Measurements from ENCODE around the gene PLCB1. TPM values are rescaled to one million over a fixed set of nuclear protein-coding genes. Genes with fewer than 3 reads are reported as not detected.

PLCB1 gene
- total and polyA plus RNA-seq, 2 of the 4 experiments (the other 2 are of a cell fraction) = 5.6 to 16.1 TPM

DNA sequence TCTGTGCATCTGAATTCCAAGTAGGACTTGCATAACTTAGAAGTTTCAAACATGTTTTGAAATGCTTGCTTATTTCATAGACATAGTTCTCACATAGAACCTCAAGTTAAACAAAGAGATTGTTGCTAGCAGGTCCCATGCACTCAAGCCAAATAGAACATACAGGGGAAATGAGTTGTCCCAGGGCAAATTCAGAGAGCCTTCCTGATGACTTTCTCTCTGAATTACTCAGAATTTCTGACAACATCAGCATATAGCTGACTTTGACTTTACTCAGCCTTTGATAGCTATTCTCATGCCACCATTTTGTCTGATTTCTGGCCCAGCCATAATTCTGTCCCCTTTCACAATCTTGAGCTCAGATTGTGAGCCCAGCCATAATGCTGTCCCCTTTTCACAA lies 603.6 kb downstream of the PLCB1 start:
- dilution Hi-C loops (cut with HindIII; ENCODE audit: low sequenced_read_pairs, unreplicated experiment) (no loop called here), intact Hi-C loops (cut with micrococcal nuclease) (no loop called here), in situ Hi-C loops (cut with MboI; ENCODE audit: low sequenced_read_pairs) (no loop called here)
- TF ChIP-seq MAZ (IDR thresholded peaks at IDR 0.05; ENCODE audit: borderline replicate concordance, low read depth, low read length) (no peak), RAD21 (IDR thresholded peaks at IDR 0.05; ENCODE audit: low read length) (no peak), NFE2L2 (IDR thresholded peaks at IDR 0.05; ENCODE audit: low read depth, low read length) (no peak), POLR2A (IDR thresholded peaks at IDR 0.05; ENCODE audit: low read depth, low read length) (no peak), RCOR1 (IDR thresholded peaks at IDR 0.05; ENCODE audit: insufficient replicate concordance, low read length) (no peak), FOS (IDR thresholded peaks at IDR 0.05; ENCODE audit: low read depth, low read length) (no peak), CHD1 (IDR thresholded peaks at IDR 0.05; ENCODE audit: low read depth, low read length) (no peak), MAFK (IDR thresholded peaks at IDR 0.05; ENCODE audit: low read depth, low read length) (no peak), RFX5 (IDR thresholded peaks at IDR 0.05; ENCODE audit: low read depth, low read length) (no peak), BHLHE40 (IDR thresholded peaks at IDR 0.05; ENCODE audit: low read depth, low read length) (no peak), SMC3 (IDR thresholded peaks at IDR 0.05; ENCODE audit: low read depth, low read length) (no peak), MXI1 (IDR thresholded peaks at IDR 0.05; ENCODE audit: borderline replicate concordance, low read depth, low read length) (no peak), CEBPB (IDR thresholded peaks at IDR 0.05; ENCODE audit: low read depth, low read length) (no peak)
- TF ChIP-seq, protein P1, sequence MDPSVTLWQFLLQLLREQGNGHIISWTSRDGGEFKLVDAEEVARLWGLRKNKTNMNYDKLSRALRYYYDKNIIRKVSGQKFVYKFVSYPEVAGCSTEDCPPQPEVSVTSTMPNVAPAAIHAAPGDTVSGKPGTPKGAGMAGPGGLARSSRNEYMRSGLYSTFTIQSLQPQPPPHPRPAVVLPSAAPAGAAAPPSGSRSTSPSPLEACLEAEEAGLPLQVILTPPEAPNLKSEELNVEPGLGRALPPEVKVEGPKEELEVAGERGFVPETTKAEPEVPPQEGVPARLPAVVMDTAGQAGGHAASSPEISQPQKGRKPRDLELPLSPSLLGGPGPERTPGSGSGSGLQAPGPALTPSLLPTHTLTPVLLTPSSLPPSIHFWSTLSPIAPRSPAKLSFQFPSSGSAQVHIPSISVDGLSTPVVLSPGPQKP (IDR thresholded peaks at IDR 0.05; ENCODE audit: borderline replicate concordance, low read depth, low read length) = no peak
- TF ChIP-seq, protein P2, sequence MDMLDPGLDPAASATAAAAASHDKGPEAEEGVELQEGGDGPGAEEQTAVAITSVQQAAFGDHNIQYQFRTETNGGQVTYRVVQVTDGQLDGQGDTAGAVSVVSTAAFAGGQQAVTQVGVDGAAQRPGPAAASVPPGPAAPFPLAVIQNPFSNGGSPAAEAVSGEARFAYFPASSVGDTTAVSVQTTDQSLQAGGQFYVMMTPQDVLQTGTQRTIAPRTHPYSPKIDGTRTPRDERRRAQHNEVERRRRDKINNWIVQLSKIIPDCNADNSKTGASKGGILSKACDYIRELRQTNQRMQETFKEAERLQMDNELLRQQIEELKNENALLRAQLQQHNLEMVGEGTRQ (IDR thresholded peaks at IDR 0.05; ENCODE audit: low read depth, low read length) = no peak
- Histone ChIP-seq H3K27me3 (ENCODE audit: control insufficient read depth, insufficient read depth, low read length) (no peaks in the 10 kb centered on the region), H3K14ac (replicated peaks; ENCODE audit: low read depth, low read length) (no peak overlapping the region), H3K18ac (ENCODE audit: low read depth, low read length) (no peak overlapping the region), H3K9me3 (ENCODE audit: control insufficient read depth, insufficient read depth, low read length) (no peaks in the 10 kb centered on the region), H3K4me1 (ENCODE audit: control insufficient read depth, insufficient read depth, low read length) (no peaks in the 10 kb centered on the region; the same call in 1 of the 2 replicates), H4K91ac (ENCODE audit: insufficient read depth, low read depth, low read length) (no peak overlapping the region), H4K5ac (ENCODE audit: low read depth, low read length) (no peak overlapping the region), H3K36me3 (ENCODE audit: control insufficient read depth, insufficient read depth, low read length) (0 out of 2 replicates have a peak, but pooled peaks cover under 1% of the 10 kb centered on the region), H2AFZ (replicated peaks; ENCODE audit: low read length, poor library complexity) (no peak overlapping the region), H3K4ac (ENCODE audit: low read depth, low read length) (no peak overlapping the region), H3K9ac (ENCODE audit: low read depth, low read length) (no peak overlapping the region), H2BK5ac (ENCODE audit: low read depth, low read length, poor library complexity, severe bottlenecking) (no peak overlapping the region), H2AK9ac (replicated peaks; ENCODE audit: low read depth, low read length, poor library complexity) (peak overlapping the region; percentile 7), H3K4me3 (ENCODE audit: insufficient read depth, low read depth, low read length) (no peak overlapping the region), H3K9me1 (ENCODE audit: insufficient read depth, low read length) (no peaks in the 10 kb centered on the region), H3K27ac (ENCODE audit: insufficient read depth, low read length) (no peak overlapping the region), H3K4me2 (ENCODE audit: low read depth, low read length) (no peak overlapping the region; the same call in 1 of the 2 replicates), H4K8ac (ENCODE audit: low read depth in 2 of 2, low read length in 2 of 2) (no peak overlapping the region), H2BK120ac (ENCODE audit: low read depth, low read length) (no peak overlapping the region), H2BK20ac (ENCODE audit: low read depth, low read length) (no peak overlapping the region), H4K20me1 (ENCODE audit: insufficient read depth, low read length) (no peaks in the 10 kb centered on the region), H2BK15ac (ENCODE audit: low read depth, low read length) (no peak overlapping the region), H2AK5ac (ENCODE audit: low read depth, low read length) (no peak overlapping the region), H3K23ac (ENCODE audit: low read depth, low read length) (no peak overlapping the region), H3K79me1 (ENCODE audit: low read depth in 1 of 2, low read length in 2 of 2) (no peaks in the 10 kb centered on the region), H3K56ac (ENCODE audit: extremely low read depth, insufficient read depth, low read length) (no peak overlapping the region)
- no TSS peak for BruUV-seq (replicated peaks)
- DNase-seq (peak; percentile 30), ATAC-seq (ENCODE audit: low read depth) (no peak)
- POLR2A ChIA-PET (ENCODE audit: unreplicated experiment) = no interaction called here
- CTCF ChIA-PET = interaction anchor here (1.0 to 1.6 kb wide), 2 partner anchors 13 to 15 kb away, joined by 4 to 8 read pairs; no protein-coding TSS in a partner anchor
